ENCODE measurements around the gene ANAPC10.

GRCh38 chr4:145012841-145013240 is 85.2 kb downstream of the ANAPC10 start:
- no peak for TF ChIP-seq CTCF (conservative IDR thresholded peaks at IDR 0.05 in 1 of 2, IDR thresholded peaks at IDR 0.05 in 1 of 2; ENCODE audit: low read depth in 1 of 2, low read length in 2 of 2)
- no peak for TF ChIP-seq EZH2 (IDR thresholded peaks at IDR 0.05; ENCODE audit: low read length, missing control alignments)
